Rectal smooth muscle tissue (tissue), 1 donor: ENCODE measurements around the gene PARD3B.

Experiments
- H3K27ac ChIP-seq: one replicate; pipeline ENCODE4 v1.7.0; 2013; ENCODE audit warnings: low read depth, low read length, inconsistent platforms
- H3K27me3 ChIP-seq: one replicate; pipeline ENCODE4 v1.7.0; 2013; ENCODE audit warnings: low read length; ENCODE audit not compliant: control insufficient read depth, insufficient read depth
- H3K36me3 ChIP-seq: one replicate; pipeline ENCODE4 v1.7.0; 2013; ENCODE audit warnings: low read length; ENCODE audit not compliant: control insufficient read depth, insufficient read depth
- H3K4me1 ChIP-seq: one replicate; pipeline ENCODE4 v1.7.0; 2013; ENCODE audit warnings: low read length; ENCODE audit not compliant: control insufficient read depth, insufficient read depth
- H3K4me3 ChIP-seq: one replicate; pipeline ENCODE4 v1.7.0; 2013; ENCODE audit warnings: low read length
- H3K9ac ChIP-seq: one replicate; pipeline ENCODE4 v1.7.0; 2013; ENCODE audit warnings: low read length

PARD3B gene

DNA sequence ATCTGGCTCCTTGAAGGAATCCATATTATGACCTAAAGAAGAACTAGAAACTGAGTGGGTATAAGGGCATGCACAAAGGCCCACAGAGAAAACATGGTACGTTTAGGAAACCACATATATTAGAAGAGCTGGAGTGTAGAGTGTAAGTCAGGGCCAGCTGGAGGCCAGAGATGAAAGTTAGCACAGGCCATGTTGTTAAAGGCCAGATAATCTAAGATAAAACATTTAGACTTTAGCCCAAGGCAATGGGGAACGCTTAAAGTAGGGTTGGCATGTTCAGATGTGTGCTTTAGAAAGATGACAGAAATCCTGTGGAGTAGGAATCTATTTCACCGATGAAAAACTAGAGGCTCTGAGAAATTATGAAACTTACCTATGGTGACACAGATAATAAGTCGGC, 907.9 kb downstream of the PARD3B start:
- no peaks in the 10 kb centered on the region for H3K36me3 ChIP-seq
- no peak overlapping the region for H3K9ac ChIP-seq
- H3K4me1 ChIP-seq = no peaks in the 10 kb centered on the region
- no peak overlapping the region for H3K27ac ChIP-seq
- no peak overlapping the region for H3K4me3 ChIP-seq
- no peaks in the 10 kb centered on the region for H3K27me3 ChIP-seq

DNA sequence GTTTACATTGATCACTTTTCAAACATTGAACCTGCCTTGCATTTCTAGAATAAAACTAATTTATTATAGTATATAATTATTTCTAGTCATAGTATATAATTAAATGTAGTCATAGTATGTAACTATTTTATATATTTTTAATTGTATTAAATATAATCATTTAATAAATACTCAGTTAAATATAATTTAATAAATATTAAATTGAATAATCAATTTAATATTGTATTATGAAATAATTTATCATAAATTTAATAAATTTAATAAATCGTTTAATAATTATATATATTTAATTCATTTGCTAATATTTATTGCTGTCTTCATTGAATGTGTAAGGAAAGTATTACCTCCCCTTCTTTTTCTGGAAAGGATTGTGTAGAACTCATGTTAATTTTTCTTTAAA, 911.4 kb downstream of the PARD3B start:
- no peak overlapping the region for H3K4me3 ChIP-seq
- no peaks in the 10 kb centered on the region for H3K4me1 ChIP-seq
- no peak overlapping the region for H3K27ac ChIP-seq
- H3K9ac ChIP-seq = no peak overlapping the region
- H3K27me3 ChIP-seq = no peaks in the 10 kb centered on the region
- peaks cover 2% of the 10 kb centered on the region for H3K36me3 ChIP-seq

DNA sequence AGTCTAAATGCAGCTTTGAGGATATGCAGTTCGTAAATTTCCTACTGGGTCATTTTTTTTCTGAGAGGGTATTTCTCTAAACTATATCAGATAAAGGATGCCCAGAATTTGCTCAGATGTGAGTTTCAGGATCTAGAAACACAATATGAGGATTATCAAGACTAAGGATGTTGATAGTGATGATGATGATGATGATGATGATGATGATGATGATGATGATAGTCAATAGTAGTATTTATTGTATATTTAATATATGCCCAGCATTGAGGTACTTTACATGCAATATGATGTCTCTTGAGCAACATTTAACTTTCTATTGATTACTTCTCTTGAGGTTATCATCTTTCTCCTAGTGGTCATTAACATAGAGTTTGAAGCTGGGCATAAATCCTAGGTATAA, 914.9 kb downstream of the PARD3B start:
- H3K36me3 ChIP-seq = peaks cover 2% of the 10 kb centered on the region
- no peaks in the 10 kb centered on the region for H3K27me3 ChIP-seq
- no peak overlapping the region for H3K4me3 ChIP-seq
- H3K9ac ChIP-seq = no peak overlapping the region
- H3K4me1 ChIP-seq = no peaks in the 10 kb centered on the region
- H3K27ac ChIP-seq = no peak overlapping the region

DNA sequence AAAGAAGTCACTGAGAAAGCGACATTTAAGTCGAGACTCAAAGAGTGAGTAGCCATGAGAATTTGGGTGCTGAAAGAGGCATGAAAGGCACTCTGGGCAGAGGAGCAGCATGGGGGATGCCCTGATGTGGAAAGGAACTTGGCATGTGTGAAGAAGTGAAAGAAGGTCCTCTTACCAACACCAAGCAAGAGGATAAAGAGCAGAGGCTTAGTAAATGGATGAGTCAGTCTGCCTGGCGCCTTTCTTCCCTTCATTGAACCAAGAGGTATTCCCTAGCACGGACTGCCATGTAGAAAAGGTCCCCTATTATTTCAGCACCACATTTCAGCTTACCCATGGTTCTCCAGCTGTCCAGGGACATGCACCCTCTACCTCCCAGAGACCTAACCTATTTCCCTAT, 915.9 kb downstream of the PARD3B start:
- H3K4me3 ChIP-seq = no peak overlapping the region
- no peak overlapping the region for H3K9ac ChIP-seq
- no peak overlapping the region for H3K27ac ChIP-seq
- no peaks in the 10 kb centered on the region for H3K4me1 ChIP-seq
- peaks cover 2% of the 10 kb centered on the region for H3K36me3 ChIP-seq
- H3K27me3 ChIP-seq = no peaks in the 10 kb centered on the region

DNA sequence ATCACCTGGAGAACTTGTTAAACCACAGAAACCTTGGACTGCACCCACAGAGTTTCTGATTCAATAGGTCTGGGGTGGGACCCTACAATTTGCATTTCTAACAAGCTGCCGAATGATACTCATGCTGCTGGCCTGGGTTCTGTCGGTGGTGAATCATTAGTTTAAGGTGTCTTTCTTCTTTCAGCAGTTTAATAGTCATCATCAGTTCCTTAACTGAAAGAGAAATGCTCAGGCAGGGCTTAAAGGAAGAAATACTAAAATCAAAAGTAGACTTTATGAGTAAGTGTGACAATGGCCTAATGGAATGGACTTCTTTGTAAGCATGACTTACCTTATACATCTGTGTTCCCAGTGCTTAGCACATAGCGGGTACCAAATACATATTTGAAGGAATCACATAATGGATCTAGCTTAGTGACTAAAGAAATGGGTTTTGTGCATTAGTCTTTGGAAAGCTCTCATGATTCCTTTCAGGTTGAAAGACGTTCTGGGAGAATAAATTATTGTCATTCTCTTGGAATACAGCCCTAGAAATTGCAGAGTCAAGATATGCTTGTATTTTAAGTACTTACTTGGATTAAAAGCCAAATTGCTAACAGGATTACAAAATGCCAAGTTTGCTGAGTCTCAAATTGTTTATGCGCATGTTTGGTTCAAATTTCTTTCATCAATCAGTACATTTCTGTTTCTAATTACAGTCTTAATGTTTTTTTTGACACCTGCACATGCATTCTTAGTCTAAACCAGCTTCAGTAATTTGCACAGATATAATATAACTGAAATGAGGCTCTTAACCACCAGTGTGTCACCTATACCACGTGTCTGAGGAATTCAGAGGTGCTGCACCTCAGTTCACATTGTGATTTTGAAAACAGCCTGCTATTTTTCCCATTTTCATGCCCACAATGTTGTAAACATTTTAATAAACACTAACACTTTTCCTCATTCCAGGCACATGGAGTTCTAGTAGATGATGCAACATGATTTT, 916.7 kb downstream of the PARD3B start:
- Histone ChIP-seq H3K36me3 (peaks cover 2% of the 10 kb centered on the region), H3K4me3 (no peak overlapping the region), H3K27me3 (no peaks in the 10 kb centered on the region), H3K9ac (no peak overlapping the region), H3K27ac (no peak overlapping the region), H3K4me1 (no peaks in the 10 kb centered on the region)

DNA sequence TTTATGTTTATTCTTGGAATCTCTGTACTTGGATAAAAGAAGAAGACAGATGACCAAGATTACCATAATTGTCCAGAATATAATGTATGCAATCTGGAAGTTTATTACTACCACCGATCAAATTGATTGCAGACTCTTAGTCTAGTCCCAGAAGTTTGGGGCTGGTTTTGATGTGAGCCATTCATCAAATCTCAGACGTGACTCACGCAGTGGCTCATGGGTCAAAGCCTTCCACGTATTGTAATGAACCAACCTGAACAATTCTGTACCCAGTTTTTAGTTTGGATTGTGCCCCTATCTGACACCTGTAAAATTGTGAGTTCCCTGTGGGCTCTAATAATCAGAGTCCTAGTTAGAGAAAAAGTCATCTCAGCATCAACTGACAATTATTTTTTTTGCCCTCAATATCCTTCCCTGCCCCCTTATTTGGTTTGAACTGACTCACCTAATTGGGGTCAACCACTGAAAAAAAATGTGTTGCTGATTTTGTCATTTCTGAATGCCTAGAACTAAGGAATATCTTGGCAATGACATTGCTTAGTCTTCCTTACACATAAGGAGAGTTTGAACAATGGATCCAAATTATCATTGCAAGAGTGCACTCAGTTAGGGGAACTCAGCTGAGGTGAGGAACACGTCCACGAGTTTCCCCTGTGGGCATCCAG, 917.5 kb downstream of the PARD3B start:
- Histone ChIP-seq H3K9ac (no peak overlapping the region), H3K36me3 (peaks cover 2% of the 10 kb centered on the region), H3K4me1 (no peaks in the 10 kb centered on the region), H3K27ac (no peak overlapping the region), H3K27me3 (no peaks in the 10 kb centered on the region), H3K4me3 (no peak overlapping the region)

DNA sequence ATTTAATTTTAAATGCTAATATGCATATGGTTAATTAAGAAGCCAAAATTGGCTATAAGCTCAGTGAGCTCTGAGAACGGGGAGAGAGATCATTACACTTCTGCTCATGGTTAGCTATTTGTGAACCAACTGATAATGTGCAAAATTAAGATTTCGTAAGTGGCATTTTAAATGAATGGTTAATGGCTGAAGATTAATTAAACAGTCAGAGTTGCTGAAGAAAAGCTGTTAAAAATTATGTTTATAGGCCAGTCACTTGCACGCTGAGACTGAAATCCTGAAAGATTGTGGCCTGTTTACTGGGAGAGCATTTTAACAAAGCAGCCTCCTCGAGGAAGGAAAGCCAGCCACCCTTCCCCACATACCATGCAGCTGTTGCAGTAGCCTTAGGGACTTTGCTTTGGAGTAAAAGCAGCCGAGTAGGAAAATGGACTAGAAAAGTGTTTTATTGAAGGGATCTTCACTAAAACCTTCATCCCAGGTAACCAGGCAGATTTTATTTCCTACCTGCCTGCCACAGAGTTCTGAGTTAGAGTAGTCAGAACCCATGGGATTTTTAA, 918.3 kb downstream of the PARD3B start:
- Histone ChIP-seq H3K4me3 (no peak overlapping the region), H3K27me3 (no peaks in the 10 kb centered on the region), H3K36me3 (peaks cover 2% of the 10 kb centered on the region), H3K9ac (no peak overlapping the region), H3K27ac (no peak overlapping the region), H3K4me1 (no peaks in the 10 kb centered on the region)

DNA sequence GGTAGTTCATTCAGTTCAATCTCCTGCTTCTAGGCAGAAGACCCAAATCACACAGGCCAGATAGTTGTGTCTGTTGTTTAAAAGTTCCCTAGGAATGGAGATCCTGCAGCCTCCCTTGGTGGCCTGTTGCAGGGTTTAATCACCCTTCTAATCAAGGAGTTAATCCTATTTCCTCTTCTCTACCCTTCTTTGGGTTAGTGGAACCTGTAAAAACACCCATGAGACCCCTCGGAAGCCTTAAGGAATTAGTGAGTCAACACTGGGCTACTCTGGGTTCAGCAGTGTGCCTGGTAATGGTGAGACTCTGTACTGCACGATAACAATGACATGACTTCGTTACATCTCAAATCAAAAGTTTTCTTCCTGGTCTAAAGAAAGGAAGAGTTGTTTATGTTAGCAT, 919.4 kb downstream of the PARD3B start:
- Histone ChIP-seq H3K27ac (no peak overlapping the region), H3K9ac (no peak overlapping the region), H3K4me1 (no peaks in the 10 kb centered on the region), H3K36me3 (peaks cover 2% of the 10 kb centered on the region), H3K27me3 (no peaks in the 10 kb centered on the region), H3K4me3 (no peak overlapping the region)

DNA sequence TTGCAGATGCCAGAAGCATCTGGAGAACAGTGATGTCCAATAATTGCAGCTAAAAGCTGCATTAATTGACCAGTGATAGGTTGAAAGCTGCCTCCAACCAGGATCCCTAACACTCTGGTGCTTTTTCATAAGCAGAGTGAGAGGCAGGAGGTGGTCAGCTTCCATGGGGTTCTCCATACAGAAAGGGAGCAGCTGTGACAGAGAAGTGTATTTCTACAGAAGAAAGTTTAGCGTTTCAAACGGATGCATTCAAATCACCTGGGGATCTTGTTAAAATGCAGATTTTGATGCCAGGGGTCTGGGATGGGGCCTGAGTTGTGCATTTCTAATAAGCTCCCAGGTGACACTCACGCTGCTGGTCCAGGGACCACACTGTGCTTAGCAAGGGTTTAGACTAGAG, 920.5 kb downstream of the PARD3B start:
- Histone ChIP-seq H3K27ac (no peak overlapping the region), H3K27me3 (no peaks in the 10 kb centered on the region), H3K9ac (no peak overlapping the region), H3K4me3 (no peak overlapping the region), H3K4me1 (no peaks in the 10 kb centered on the region), H3K36me3 (peaks cover 2% of the 10 kb centered on the region)

DNA sequence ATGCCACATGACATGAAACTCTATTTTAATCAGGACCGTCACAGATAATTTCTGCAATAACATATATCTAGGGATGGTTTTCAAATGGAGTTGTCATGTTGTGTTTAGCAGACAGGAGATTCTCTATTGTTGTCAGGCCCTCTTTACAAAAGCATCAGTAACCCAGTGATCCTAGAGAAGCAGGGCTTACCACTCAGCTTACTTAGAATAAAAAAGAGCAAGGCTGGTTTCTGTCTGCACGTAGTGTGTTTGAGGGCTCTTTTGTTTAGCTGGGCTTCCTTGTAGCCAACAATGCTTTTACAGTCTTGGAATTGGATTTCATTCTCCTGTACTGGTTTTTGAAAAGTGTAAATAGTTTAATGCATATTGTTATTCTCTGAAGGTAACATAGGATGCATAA, 926.5 kb downstream of the PARD3B start:
- no peaks in the 10 kb centered on the region for H3K36me3 ChIP-seq

DNA sequence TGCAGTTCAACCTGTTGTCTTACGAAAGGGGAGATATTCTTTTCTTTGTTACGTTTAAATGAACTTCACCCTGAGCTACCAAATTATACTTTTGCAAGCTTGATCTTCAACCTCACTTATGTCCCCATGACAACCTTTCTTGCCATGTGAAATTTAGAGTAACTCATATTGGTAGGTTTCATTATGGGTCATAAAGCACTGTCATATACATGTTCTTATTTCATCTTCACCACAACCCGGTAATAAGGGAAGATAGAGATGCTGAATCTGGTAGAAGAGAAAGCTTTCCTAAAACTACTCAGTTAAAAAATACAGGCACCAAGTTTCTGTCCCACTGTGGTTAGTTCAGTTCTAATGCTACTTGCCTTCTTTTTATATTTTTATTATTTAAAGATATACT, 928.5 kb downstream of the PARD3B start:
- H3K4me1 ChIP-seq = peaks cover 8% of the 10 kb centered on the region
- no peak overlapping the region for H3K27ac ChIP-seq
- H3K27me3 ChIP-seq = no peaks in the 10 kb centered on the region
- no peak overlapping the region for H3K4me3 ChIP-seq
- H3K9ac ChIP-seq = no peak overlapping the region
- H3K36me3 ChIP-seq = no peaks in the 10 kb centered on the region

More for the DNA sequence above, 926.5 kb downstream of the PARD3B start:
- H3K9ac ChIP-seq = no peak overlapping the region
- no peaks in the 10 kb centered on the region for H3K27me3 ChIP-seq
- no peak overlapping the region for H3K27ac ChIP-seq
- no peak overlapping the region for H3K4me3 ChIP-seq
- no peaks in the 10 kb centered on the region for H3K4me1 ChIP-seq

DNA sequence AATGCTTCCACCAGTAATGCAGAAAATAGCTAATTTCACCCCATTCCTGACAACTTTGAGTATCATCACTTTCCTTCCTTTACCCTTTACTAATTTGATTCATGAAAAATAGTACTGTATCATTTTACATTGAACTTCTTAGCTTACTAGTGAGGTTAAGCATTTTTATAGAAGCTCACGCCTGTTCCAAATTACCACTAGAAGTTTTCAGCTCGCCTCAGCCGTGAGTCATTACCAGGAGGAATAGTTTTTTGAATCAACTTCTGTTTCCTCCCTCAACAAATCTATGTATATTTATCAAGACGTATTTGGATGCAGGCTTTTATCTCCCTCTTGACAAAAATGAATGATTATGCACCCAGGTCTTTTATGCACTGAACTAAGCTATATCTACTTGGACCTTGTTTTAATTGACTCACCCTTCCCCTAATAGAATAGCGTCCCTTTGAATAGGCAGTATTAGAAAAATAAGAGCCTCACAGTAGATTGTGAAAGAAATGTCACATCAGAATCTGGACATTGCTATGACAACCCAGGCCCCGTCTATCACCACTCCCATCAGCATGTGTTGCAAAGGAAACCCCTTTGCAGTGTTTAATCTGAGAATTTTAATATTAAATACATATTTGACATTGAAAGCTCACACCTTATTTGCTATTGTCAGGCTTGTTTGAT, 929.6 kb downstream of the PARD3B start:
- H3K36me3 ChIP-seq = no peaks in the 10 kb centered on the region
- peaks cover 8% of the 10 kb centered on the region for H3K4me1 ChIP-seq
- H3K9ac ChIP-seq = no peak overlapping the region
- H3K4me3 ChIP-seq = no peak overlapping the region
- no peaks in the 10 kb centered on the region for H3K27me3 ChIP-seq
- H3K27ac ChIP-seq = no peak overlapping the region
